H1 (cell line): ENCODE results near the gene JTB. TPM values are rescaled to one million over a fixed set of nuclear protein-coding genes. Genes with fewer than 3 reads are reported as not detected.

Source experiments
- BCL11A ChIP-seq, 2 experiments: IDR thresholded peaks; one replicate each; pipeline ENCODE4 v1.6.1; 2011; ENCODE audit warnings: low read depth in 2 of 2, low read length in 2 of 2, mild to moderate bottlenecking in 2 of 2
- CBX5 ChIP-seq: fragments of 300-800, 300-1000 bp; sonication (generic); IDR thresholded peaks from 2 replicates; pipeline ENCODE4 v1.7.1; 2016; ENCODE audit warnings: antibody characterized with exemption, low read length, low read depth
- CHD7 ChIP-seq: fragments of 300-600 bp; sonication (generic); IDR thresholded peaks from 2 replicates; pipeline ENCODE4 v1.7.1; 2012; ENCODE audit warnings: low read length, moderate library complexity, mild to moderate bottlenecking, inconsistent platforms; ENCODE audit not compliant: insufficient replicate concordance
- CREB1 ChIP-seq: IDR thresholded peaks from 2 replicates; pipeline ENCODE4 v1.6.1; 2012; ENCODE audit warnings: inconsistent platforms
- EP300 ChIP-seq, 2 experiments: IDR thresholded peaks; 1 replicate in 1 of 2; 2 replicates in 1 of 2; pipeline ENCODE4 v1.6.1; 2011 to 2012; ENCODE audit warnings: low read depth in 2 of 2, low read length in 2 of 2, mild to moderate bottlenecking in 2 of 2, borderline replicate concordance in 1 of 2, inconsistent platforms in 1 of 2, moderate library complexity in 1 of 2
- GTF2F1 ChIP-seq: IDR thresholded peaks from 2 replicates; pipeline ENCODE4 v1.6.1; 2012; ENCODE audit warnings: low read depth, low read length, improper control_type of control experiment, borderline replicate concordance
- KDM1A ChIP-seq: fragments of 200-600, 300-600 bp; sonication (generic); IDR thresholded peaks from 2 replicates; pipeline ENCODE4 v1.7.1; 2016; ENCODE audit warnings: mild to moderate bottlenecking, low read length, borderline replicate concordance
- POU5F1 ChIP-seq: IDR thresholded peaks from 2 replicates; pipeline ENCODE4 v1.6.1; 2011; ENCODE audit warnings: low read depth, mild to moderate bottlenecking, low read length, moderate library complexity
- RBBP5 ChIP-seq: IDR thresholded peaks from 2 replicates; pipeline ENCODE4 v1.7.1; 2012; ENCODE audit warnings: low read depth, mild to moderate bottlenecking, inconsistent platforms, low read length, moderate library complexity, borderline replicate concordance
- SIRT6 ChIP-seq: IDR thresholded peaks from one replicate; pipeline ENCODE4 v1.7.1; 2012; ENCODE audit warnings: low read length, inconsistent platforms
- SIX5 ChIP-seq: IDR thresholded peaks from 2 replicates; pipeline ENCODE4 v1.6.1; 2011; ENCODE audit warnings: mild to moderate bottlenecking, low read depth, low read length
- polyA plus RNA-seq, 7 experiments: library from polyadenylated mRNA; depleted of rRNA in 3 of 7; stranded (reverse) in 5 of 7; unstranded in 2 of 7; fragments of >200 nt in 5 of 7; fragments of 200-250 nt in 2 of 7; gene quantifications; 1 replicate in 5 of 7; 2 replicates in 1 of 7; 4 replicates in 1 of 7; pipeline versions ENCODE4 v1.2.1 to v1.2.3, GENCODE V29; 2011 to 2013; ENCODE audit warnings: missing spikeins in 2 of 7, mixed read lengths in 2 of 7
- total RNA-seq: library from RNA; stranded (reverse); fragmentation: NEBNext Ultra II Directional; extraction: Animal tissue kit (Norgen Biotek cat#: 25700); gene quantifications from 2 replicates; pipeline ENCODE4 v1.2.1, GENCODE V29; 2021

JTB gene
- total and polyA plus RNA-seq, 2 of the 8 experiments (the other 6 are each of a cell fraction or from before 2014, with no cell fraction given): 91.1 to 122 TPM

GRCh38 chr1:154014154-154014907 lies 36.9 kb upstream of the JTB start (continued):
- TF ChIP-seq CHD7 (no peak), CREB1 (no peak), CBX5 (no peak), POU5F1 (no peak), RBBP5 (no peak), SIRT6 (no peak), KDM1A (no peak), SIX5 (no peak), EP300 (IDR thresholded peaks at IDR 0.05; ENCODE audit: borderline replicate concordance in 1 of 2, low read depth in 2 of 2, low read length in 2 of 2) (no peak), GTF2F1 (no peak), BCL11A (IDR thresholded peaks at IDR 0.05; ENCODE audit: low read depth in 2 of 2, low read length in 2 of 2) (no peak)
